Measurements from ENCODE around the gene LY6G5C.

DNA sequence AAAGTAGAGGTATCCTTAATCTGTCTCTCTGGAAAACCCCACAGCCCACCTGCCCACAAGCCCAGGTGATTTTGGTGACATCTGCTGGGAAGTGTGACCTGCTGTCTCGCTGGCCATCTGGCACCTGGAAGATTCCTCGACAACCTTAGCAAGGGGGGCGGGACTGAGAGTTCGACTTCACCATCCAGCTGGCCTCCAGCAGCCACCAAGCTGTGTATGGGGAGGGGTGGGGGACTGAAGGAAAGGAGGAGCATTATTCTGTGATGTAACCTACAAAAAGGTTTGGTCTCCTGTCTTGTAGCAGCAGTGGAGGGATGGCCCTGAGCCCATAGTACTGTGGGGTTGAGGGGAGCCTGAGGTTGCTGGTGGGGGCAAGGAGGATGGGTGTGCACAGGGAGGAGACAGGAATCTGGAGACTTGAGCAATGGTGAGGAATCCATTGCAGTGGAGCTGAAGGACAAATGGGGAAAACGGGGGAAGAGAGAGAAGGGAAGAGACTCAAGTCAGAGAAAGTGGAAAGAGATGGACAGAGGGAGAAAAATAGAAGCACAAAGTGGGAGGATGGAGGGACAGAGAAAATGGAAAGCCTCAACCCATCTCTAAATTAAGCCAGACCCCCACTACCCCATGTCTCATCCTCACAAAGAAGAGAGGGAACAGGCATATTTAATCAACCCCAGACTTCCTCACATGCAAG is 29.8 kb upstream of the LY6G5C start:
- TF ChIP-seq CTCF (IDR thresholded peaks at IDR 0.05; ENCODE audit: low read depth, low read length, missing input control) (no peak), RAD21 (IDR thresholded peaks at IDR 0.05) (no peak), YY1 (IDR thresholded peaks at IDR 0.05) (no peak), GABPA (IDR thresholded peaks at IDR 0.05 in 1 of 2, conservative IDR thresholded peaks at IDR 0.05 in 1 of 2) (no peak), SP1 (IDR thresholded peaks at IDR 0.05) (no peak), REST (IDR thresholded peaks at IDR 0.05) (no peak), FOXA1 (IDR thresholded peaks at IDR 0.05) (no peak), TAF1 (conservative IDR thresholded peaks at IDR 0.05) (no peak), JUND (IDR thresholded peaks at IDR 0.05) (no peak), EGR1 (IDR thresholded peaks at IDR 0.05; ENCODE audit: low read depth in 2 of 2) (no peak), MAX (IDR thresholded peaks at IDR 0.05) (no peak)
- TF ChIP-seq, protein P1, sequence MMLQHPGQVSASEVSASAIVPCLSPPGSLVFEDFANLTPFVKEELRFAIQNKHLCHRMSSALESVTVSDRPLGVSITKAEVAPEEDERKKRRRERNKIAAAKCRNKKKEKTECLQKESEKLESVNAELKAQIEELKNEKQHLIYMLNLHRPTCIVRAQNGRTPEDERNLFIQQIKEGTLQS (IDR thresholded peaks at IDR 0.05) = no peak

Data from liver (tissue), 3 donors.